ENCODE results near the gene SLIT3.

SLIT3 gene

DNA sequence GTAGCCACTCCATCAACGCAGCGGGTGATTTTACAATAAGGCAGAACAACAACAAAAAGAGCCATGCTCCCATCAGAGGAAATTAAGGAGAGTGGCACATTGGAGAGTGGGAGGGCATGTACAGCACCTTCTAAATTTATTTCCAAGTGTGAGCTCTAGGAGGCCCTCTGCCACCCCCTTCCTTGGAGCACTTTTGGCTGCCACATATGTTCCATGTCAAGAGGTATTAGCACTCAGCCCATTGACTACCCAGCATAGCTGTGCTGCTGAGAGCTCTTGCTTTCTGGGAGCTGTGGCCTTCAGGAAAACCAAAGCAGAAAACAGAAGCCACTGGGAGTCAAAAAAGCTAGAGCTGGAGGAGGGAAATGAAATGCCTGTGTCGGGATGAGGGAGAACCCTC is 521.6 kb downstream of the SLIT3 start:
- Histone ChIP-seq H3K27me3 (ENCODE audit: insufficient read depth, low read depth) (no peaks in the 10 kb centered on the region), H3K79me2 (ENCODE audit: insufficient read depth, low read depth) (no peaks in the 10 kb centered on the region), H3K4me2 (no peak overlapping the region), H3K4me3 (IDR thresholded peaks at IDR 0.05; ENCODE audit: insufficient read depth, low read depth, low read length) (no peak overlapping the region), H3K9ac (no peak overlapping the region), H4K20me1 (ENCODE audit: insufficient read depth) (no peaks in the 10 kb centered on the region), H2AFZ (ENCODE audit: low read depth) (no peak overlapping the region), H3K27ac (no peak overlapping the region), H3K36me3 (ENCODE audit: insufficient read depth) (no peaks in the 10 kb centered on the region), H3K4me1 (ENCODE audit: low read depth, poor library complexity, severe bottlenecking) (no peaks in the 10 kb centered on the region)
- TF ChIP-seq, protein P1, sequence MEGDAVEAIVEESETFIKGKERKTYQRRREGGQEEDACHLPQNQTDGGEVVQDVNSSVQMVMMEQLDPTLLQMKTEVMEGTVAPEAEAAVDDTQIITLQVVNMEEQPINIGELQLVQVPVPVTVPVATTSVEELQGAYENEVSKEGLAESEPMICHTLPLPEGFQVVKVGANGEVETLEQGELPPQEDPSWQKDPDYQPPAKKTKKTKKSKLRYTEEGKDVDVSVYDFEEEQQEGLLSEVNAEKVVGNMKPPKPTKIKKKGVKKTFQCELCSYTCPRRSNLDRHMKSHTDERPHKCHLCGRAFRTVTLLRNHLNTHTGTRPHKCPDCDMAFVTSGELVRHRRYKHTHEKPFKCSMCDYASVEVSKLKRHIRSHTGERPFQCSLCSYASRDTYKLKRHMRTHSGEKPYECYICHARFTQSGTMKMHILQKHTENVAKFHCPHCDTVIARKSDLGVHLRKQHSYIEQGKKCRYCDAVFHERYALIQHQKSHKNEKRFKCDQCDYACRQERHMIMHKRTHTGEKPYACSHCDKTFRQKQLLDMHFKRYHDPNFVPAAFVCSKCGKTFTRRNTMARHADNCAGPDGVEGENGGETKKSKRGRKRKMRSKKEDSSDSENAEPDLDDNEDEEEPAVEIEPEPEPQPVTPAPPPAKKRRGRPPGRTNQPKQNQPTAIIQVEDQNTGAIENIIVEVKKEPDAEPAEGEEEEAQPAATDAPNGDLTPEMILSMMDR (conservative IDR thresholded peaks at IDR 0.05; ENCODE audit: low read depth, low read length): no peak

DNA sequence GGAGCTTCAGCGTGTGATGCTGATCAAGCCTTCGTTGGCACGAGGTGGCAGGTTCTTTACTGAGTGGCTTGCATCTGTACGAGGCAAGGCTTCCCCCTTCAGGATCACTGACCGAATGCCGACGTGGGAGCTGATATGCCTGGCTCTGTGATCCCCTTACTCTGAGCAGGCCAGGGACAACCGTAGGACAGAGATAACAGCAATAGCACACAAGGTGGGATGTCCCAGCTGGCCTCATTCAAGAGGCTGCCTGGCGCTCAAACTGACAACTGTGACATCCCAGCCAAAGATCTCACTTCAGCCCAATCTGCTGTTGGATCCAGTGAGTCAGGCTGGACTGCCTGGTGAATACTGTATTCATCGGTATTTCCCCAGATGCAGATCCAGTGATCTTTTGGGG is 522.4 kb downstream of the SLIT3 start:
- Histone ChIP-seq H2AFZ (ENCODE audit: low read depth) (no peak overlapping the region), H4K20me1 (ENCODE audit: insufficient read depth) (no peaks in the 10 kb centered on the region), H3K36me3 (ENCODE audit: insufficient read depth) (no peaks in the 10 kb centered on the region), H3K4me3 (IDR thresholded peaks at IDR 0.05; ENCODE audit: insufficient read depth, low read depth, low read length) (no peak overlapping the region), H3K79me2 (ENCODE audit: insufficient read depth, low read depth) (no peaks in the 10 kb centered on the region), H3K4me1 (ENCODE audit: low read depth, poor library complexity, severe bottlenecking) (no peaks in the 10 kb centered on the region), H3K4me2 (no peak overlapping the region), H3K9ac (no peak overlapping the region), H3K27me3 (ENCODE audit: insufficient read depth, low read depth) (no peaks in the 10 kb centered on the region), H3K27ac (no peak overlapping the region)
- TF ChIP-seq, protein P1 (conservative IDR thresholded peaks at IDR 0.05; ENCODE audit: low read depth, low read length): no peak

DNA sequence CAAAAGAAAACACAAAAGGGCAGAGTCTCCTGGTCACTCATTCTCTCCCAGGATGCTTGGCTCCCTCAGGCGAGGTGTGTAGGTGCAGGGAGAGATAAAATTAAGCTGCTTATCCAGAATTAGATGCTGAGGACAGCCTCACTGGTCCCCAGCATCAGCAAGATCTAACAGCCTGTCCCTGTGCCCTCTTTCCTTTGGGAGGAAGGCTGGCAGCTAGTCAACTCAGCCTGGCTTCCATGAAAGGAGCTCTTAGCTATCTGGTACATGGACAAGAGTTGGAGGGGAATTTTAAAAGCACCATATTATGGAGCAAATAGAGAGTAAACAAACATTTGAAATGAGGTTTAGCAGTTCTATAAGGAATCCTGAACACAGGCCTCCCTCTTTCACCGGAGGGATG is 523.3 kb downstream of the SLIT3 start:
- Histone ChIP-seq H3K9ac (no peak overlapping the region), H4K20me1 (ENCODE audit: insufficient read depth) (no peaks in the 10 kb centered on the region), H3K79me2 (ENCODE audit: insufficient read depth, low read depth) (no peaks in the 10 kb centered on the region), H3K36me3 (ENCODE audit: insufficient read depth) (no peaks in the 10 kb centered on the region), H3K27ac (no peak overlapping the region), H3K27me3 (ENCODE audit: insufficient read depth, low read depth) (no peaks in the 10 kb centered on the region), H3K4me3 (IDR thresholded peaks at IDR 0.05; ENCODE audit: insufficient read depth, low read depth, low read length) (no peak overlapping the region), H2AFZ (ENCODE audit: low read depth) (no peak overlapping the region), H3K4me2 (no peak overlapping the region), H3K4me1 (ENCODE audit: low read depth, poor library complexity, severe bottlenecking) (no peaks in the 10 kb centered on the region)
- TF ChIP-seq, protein P1 (conservative IDR thresholded peaks at IDR 0.05; ENCODE audit: low read depth, low read length): no peak

DNA sequence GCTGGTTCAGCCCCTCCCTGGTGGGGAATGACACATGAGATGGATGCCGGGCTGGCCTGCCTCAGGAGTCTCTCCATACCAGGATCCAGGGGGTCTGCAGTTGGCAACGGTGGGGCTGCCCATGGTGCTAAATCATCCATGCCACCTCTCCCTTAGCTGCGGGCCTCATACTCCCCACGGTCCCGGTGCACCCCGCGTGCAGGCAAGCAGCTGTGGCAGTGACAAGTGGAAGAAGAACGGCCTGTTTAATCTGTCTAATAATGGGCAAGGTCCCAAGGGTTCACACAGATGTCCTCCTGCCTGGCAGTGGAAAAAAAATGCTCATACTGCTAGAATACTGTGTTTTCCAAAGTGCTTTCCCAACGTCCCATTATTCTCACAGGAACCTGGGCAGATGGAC is 524.9 kb downstream of the SLIT3 start:
- no peaks in the 10 kb centered on the region for H4K20me1 ChIP-seq (ENCODE audit: insufficient read depth)
- no peak overlapping the region for H2AFZ ChIP-seq (ENCODE audit: low read depth)
- H3K27ac ChIP-seq: no peak overlapping the region
- no peaks in the 10 kb centered on the region for H3K4me1 ChIP-seq (ENCODE audit: low read depth, poor library complexity, severe bottlenecking)
- H3K4me3 ChIP-seq (IDR thresholded peaks at IDR 0.05; ENCODE audit: insufficient read depth, low read depth, low read length): no peak overlapping the region
- H3K27me3 ChIP-seq (ENCODE audit: insufficient read depth, low read depth): no peaks in the 10 kb centered on the region
- no peak overlapping the region for H3K9ac ChIP-seq
- no peaks in the 10 kb centered on the region for H3K36me3 ChIP-seq (ENCODE audit: insufficient read depth)
- no peaks in the 10 kb centered on the region for H3K79me2 ChIP-seq (ENCODE audit: insufficient read depth, low read depth)
- no peak overlapping the region for H3K4me2 ChIP-seq
- TF ChIP-seq, protein P1 (conservative IDR thresholded peaks at IDR 0.05; ENCODE audit: low read depth, low read length): no peak

DNA sequence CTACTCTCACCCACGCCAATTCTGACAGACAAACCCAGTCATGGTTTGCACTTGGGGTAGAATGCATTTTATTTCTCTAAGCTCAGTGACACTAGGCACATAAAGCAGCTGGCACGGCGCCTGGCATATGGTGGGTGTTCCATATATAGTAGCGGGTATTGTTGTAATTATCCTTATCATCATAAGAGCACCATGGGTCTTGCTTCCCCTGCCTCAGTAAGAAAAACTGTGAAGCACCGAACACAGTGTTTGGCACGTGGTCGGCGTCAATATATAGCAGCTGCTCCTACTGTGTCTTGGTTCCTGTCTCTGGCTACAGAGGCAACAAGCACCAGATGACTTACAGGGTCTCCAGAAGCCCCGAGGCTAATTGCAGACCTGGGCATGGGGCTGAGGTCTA is 527.7 kb downstream of the SLIT3 start:
- no peak overlapping the region for H2AFZ ChIP-seq (ENCODE audit: low read depth)
- H4K20me1 ChIP-seq (ENCODE audit: insufficient read depth): no peaks in the 10 kb centered on the region
- no peak overlapping the region for H3K27ac ChIP-seq
- TF ChIP-seq, protein P1 (conservative IDR thresholded peaks at IDR 0.05; ENCODE audit: low read depth, low read length): no peak
- no peaks in the 10 kb centered on the region for H3K27me3 ChIP-seq (ENCODE audit: insufficient read depth, low read depth)
- H3K4me1 ChIP-seq (ENCODE audit: low read depth, poor library complexity, severe bottlenecking): no peaks in the 10 kb centered on the region
- no peaks in the 10 kb centered on the region for H3K79me2 ChIP-seq (ENCODE audit: insufficient read depth, low read depth)
- no peak overlapping the region for H3K9ac ChIP-seq
- no peak overlapping the region for H3K4me2 ChIP-seq
- no peaks in the 10 kb centered on the region for H3K36me3 ChIP-seq (ENCODE audit: insufficient read depth)
- H3K4me3 ChIP-seq (IDR thresholded peaks at IDR 0.05; ENCODE audit: insufficient read depth, low read depth, low read length): no peak overlapping the region
